Smooth muscle cell of the pulmonary artery (primary cell): ENCODE data around the gene SGTA. TPM values are rescaled to one million over a fixed set of nuclear protein-coding genes. Genes with fewer than 3 reads are reported as not detected.

Experiments
- total RNA-seq: library from RNA; depleted of rRNA; stranded (reverse); fragments of >200 nt; gene quantifications from 2 replicates; pipeline ENCODE4 v1.2.3, GENCODE V29; 2014

SGTA gene, protein sequence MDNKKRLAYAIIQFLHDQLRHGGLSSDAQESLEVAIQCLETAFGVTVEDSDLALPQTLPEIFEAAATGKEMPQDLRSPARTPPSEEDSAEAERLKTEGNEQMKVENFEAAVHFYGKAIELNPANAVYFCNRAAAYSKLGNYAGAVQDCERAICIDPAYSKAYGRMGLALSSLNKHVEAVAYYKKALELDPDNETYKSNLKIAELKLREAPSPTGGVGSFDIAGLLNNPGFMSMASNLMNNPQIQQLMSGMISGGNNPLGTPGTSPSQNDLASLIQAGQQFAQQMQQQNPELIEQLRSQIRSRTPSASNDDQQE
- 33.4 and 39.4 TPM in 2 replicates for total RNA-seq

DNA sequence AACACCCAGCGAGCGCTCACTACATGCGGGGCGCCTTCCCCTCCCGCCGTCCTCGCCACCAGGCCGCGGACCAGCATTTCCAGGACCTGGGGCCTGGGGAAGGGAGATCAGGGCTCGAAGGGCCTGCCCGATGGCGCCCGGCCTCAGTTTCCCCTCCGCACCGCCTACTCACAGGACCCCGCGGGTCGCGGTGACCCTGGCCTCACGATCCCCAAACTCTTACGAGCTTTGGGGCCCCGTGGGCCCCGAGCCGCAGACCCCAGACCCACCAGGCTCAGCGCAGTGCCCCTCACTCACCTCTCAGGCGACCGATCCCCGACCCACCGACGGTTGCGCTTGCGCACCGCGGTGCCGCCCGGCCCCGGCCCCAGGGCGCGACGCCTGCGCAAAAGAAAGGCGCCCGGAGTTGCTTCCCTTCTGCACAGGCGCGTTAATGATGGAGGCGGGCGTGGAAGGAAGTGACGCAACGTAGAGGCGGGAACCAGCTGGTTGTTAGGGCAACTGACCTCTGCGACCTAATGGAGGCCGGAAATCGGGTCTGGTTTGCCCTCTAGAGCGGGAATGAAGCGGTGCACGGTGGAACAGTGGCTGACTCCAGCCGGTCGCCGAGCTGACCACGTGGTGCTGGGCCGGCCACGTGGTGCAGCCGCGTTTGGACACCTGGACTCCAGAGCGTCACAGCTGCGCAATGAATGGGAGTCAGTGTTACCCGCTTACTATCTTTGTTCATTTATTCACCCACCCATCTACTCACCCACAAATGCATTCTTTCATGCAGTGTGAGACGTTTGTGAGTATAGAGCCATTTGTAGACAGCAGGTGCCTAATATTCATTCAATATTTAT lies at the start of gene SGTA:
SGTA (minus strand) TSS at position 338 of the 845 bp plus-strand sequence. CDS start 14,205 bp downstream, outside the sequence.

DNA sequence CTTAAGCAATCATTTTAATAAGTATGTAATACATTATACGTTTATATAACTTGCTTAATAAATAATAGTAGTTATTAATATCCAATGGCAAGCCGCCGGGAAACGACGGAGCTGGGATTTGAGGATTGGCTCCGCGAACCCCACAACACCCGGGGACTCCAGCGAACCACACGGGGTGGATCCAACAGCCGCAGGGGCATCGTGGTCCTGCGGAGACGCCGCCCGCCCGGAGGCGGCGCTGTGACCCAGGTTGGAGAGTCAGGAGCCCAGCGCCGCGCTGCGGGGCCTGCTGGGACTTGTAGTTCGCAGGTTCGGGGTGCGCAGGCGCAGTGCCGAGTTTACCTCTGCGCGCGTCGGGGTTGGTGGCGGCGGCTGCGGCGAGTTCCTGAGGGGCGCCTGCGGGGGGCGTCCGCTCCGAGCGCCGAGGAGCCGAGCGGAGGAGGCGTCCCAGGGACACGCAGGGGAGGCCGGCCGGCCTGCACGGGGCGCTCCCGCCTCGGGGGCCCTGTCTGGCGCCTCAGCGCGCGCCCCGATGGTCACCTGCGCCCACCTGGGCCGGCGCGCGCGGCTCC lies 36.6 kb upstream of the SGTA start, which contains the start of gene ZNF554:
ZNF554 (plus strand) TSS at position 329 of the 572 bp plus-strand sequence; CDS start at position 533, 204 bp downstream.

DNA sequence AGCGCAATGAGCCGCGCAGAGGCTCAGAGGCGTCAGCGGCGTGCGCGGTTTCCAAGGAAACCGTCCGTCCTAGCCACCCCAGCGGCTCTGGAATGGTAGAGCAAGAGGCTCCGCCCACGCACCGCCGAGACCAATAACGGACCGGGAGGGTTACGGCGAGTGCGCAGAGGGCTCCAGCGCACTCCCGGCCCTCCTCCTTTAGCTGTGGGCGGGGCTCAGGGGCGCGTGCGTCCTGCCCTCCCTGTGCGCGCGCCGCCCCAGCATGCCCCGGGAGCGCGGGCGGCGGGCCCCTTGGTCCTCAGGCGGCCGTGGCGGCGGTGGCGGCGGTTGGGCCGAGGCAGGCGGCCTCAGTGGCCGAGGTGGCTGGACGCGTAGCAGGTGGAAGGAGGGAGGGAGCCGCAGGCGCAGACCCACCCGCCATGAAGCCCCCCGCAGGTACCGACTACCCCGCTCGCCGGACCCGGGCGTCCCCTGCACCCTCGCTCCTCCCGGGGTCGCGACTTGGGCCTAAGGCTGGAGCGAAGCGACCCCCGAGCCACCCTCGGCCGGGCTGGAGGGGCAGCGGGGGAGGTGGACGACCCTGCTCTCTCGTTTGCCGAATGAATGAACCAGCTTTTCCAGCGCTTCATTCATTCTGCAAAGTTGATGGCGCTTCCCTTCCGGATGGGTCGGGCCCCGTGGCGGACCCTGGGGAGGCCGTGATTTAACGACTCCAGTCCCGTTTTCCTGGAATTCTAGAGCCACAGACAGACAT lies 2.3 kb upstream of the SGTA start, which contains the start of gene THOP1:
THOP1 (plus strand) TSS at position 260 of the 754 bp plus-strand sequence; CDS start at position 420, 160 bp downstream.

DNA sequence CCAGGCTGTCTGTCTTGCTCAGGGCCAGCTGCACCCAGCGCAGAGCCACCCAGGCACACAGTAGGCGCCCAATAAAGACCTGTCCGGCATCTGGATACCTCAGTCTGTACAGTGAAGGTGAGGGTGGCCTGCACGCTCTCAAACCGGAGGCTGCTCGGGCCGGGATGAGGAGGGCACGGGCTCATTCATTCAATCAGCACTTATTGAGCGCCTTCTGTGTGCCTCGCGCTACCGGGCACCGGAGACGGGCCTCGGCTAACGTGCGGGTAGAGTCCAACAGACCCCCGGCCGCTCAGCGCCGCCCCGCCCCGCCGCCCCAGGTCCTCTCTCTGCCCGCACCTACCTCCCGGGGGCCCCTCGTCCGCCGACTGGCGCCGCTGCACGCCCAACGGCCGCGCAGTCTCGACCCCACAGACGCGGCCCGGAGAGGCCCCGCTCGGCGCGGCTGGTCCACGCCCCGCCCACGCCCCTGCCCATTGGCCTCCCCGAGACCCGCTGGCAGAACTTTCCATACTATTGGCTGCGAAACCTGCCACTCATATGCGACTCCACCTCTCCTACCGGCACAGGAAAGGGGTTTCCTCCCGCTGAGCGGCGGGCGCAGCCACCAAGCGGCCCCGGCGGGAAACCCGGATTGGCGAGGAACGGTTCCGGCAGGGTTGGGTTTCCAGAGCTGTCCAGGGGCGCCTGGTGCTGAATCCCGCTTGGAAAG lies 43.3 kb downstream of the SGTA start, which contains the start of gene SLC39A3:
SLC39A3 (minus strand) TSS at position 416 of the 712 bp plus-strand sequence. CDS start 2,760 bp downstream, outside the sequence.

DNA sequence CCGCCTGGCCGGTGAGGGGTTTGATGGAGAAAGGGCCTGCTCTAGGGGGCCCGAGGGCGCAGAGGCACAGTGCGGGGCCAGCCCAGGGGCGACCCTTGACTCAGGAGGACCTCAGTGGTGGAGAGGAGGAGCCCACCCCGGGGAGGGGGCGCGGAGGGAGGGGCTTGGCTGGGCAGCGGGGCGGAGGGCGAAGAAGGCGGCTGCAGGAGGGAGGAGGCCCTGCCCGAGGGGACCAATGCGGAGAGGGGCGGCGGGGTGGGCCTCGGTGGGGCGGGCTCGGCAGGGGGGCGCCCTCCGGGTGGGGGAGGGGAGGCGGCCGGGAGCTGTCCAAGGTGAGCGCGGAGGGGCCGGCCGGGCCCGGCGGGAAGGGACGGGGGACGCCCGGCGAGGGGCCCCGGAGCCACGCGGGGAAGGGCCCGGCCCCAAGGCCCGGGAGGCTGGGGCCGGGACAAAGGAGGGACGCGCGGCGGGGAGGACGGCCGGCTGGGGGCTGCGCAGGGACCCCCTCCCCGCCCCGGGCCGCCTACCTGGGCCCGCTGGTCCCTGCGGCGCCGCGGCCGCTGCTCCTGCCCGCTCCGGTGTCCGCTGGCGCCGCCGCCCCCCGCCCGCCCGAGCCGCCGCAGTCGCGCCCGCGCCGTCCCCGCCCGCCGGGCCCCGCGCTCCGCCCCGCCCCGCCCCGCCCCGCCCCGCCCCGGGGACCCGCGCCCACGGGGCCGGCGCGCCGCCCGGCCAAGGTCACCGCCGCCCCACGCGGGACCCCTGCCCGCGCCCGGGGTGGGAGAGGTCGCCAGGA lies 62.1 kb downstream of the SGTA start, which contains the start of gene DIRAS1:
DIRAS1 (minus strand) TSS at position 596 of the 793 bp plus-strand sequence. CDS start 3,566 bp downstream, outside the sequence.

Other genes starting within 250 kb of the SGTA start
- gene GNG7, start 80.6 kb downstream of the SGTA start, total RNA-seq, result 0.39 and 0.73 TPM in 2 replicates
- gene DIRAS1, start 61.9 kb downstream of the SGTA start, total RNA-seq, result 2.3 TPM in 2 replicates
- 24.3 and 33.6 TPM in 2 replicates for gene SLC39A3, start 43.3 kb downstream of the SGTA start, total RNA-seq
- 70.6 and 95.3 TPM in 2 replicates for gene THOP1, start 2.2 kb upstream of the SGTA start, total RNA-seq
- 4.5 and 5.2 TPM in 2 replicates for gene ZNF554, start 36.6 kb upstream of the SGTA start, total RNA-seq
- gene ZNF555, start 58.2 kb upstream of the SGTA start, total RNA-seq, result 5.1 and 6.3 TPM in 2 replicates
- 0.03 and 0.07 TPM in 2 replicates for gene ZNF556, start 84.1 kb upstream of the SGTA start, total RNA-seq
- gene ZNF57, start 117.7 kb upstream of the SGTA start, total RNA-seq, result 2.9 and 3.3 TPM in 2 replicates
- gene ZNF77, start 161.7 kb upstream of the SGTA start, total RNA-seq, result 2.5 and 3.3 TPM in 2 replicates
- 1.2 and 2.7 TPM in 2 replicates for gene TLE6, start 194.3 kb upstream of the SGTA start, total RNA-seq
- gene TLE2, start 246.0 kb upstream of the SGTA start, total RNA-seq, result 14.1 and 17.6 TPM in 2 replicates